ENCODE measurements around the gene DZIP1L.
A peak's percentile ranks its signal among the peaks of the same experiment; 100 is the strongest.
"Not testable (repeated sequence)": the region's sequence is repeated elsewhere in the genome, so short reads cannot be mapped to it uniquely, and the experiment has no call there.

DZIP1L gene

GRCh38 chr3:138114988-138115971 is at the start of gene DZIP1L:
TSS of gene DZIP1L (minus strand) at chr3:138115608. CDS start at chr3:138103971, 11,637 bp downstream.
- peak; percentile 77 to 79 for DNase-seq

- DNase-seq: no peak
These were observed 49.7 kb upstream of the DZIP1L start for GRCh38 chr3:138165061-138165460.

GRCh38 chr3:138157743-138158142 is 42.3 kb upstream of the DZIP1L start:
- no peak for DNase-seq

- DNase-seq: no peak
These were observed 39.1 kb upstream of the DZIP1L start for GRCh38 chr3:138154534-138154933.

- DNase-seq: peak; percentile 65 to 88
These were observed 33.1 kb upstream of the DZIP1L start for GRCh38 chr3:138148503-138148902.

GRCh38 chr3:138142181-138142580 is 26.8 kb upstream of the DZIP1L start:
- not testable (repeated sequence) for DNase-seq

- DNase-seq: no peak
These were observed 25.5 kb upstream of the DZIP1L start for GRCh38 chr3:138140940-138141339.

- DNase-seq: no peak
These were observed 24.3 kb upstream of the DZIP1L start for GRCh38 chr3:138139691-138140090.

GRCh38 chr3:138137861-138138260 is 22.5 kb upstream of the DZIP1L start:
- DNase-seq: no peak

GRCh38 chr3:138136201-138136600 is 20.8 kb upstream of the DZIP1L start:
- DNase-seq: no peak

- DNase-seq: no peak
These were observed 20.4 kb upstream of the DZIP1L start for GRCh38 chr3:138135833-138136194.

GRCh38 chr3:138135146-138135832 is 19.9 kb upstream of the DZIP1L start:
- no peak for DNase-seq

GRCh38 chr3:138132239-138132638 is 16.8 kb upstream of the DZIP1L start, which contains the start of gene A4GNT:
TSS of gene A4GNT (minus strand) at chr3:138132390. CDS start at chr3:138131256, 1,134 bp downstream.
- no peak for DNase-seq

- no peak for DNase-seq
These were observed 12.4 kb upstream of the DZIP1L start for GRCh38 chr3:138127636-138128365.

- DNase-seq: no peak
These were observed 10.3 kb upstream of the DZIP1L start for GRCh38 chr3:138125548-138126221.

- DNase-seq: peak in 1 of 2 experiments; percentile 37
These were observed 9.4 kb upstream of the DZIP1L start for GRCh38 chr3:138124706-138125355.

GRCh38 chr3:138124188-138124587 is 8.8 kb upstream of the DZIP1L start:
- DNase-seq: no peak

- peak in 1 of 2 experiments; percentile 26 for DNase-seq
These were observed 4.0 kb upstream of the DZIP1L start for GRCh38 chr3:138119423-138119766.

- DNase-seq: peak; percentile 59 to 78
These were observed 3.4 kb upstream of the DZIP1L start for GRCh38 chr3:138118612-138119422.

- DNase-seq: peak in 1 of 2 experiments; percentile 20
These were observed 933 bp downstream of the DZIP1L start for GRCh38 chr3:138114431-138114918.

GRCh38 chr3:138113326-138113725 is 2.1 kb downstream of the DZIP1L start:
- peak in 1 of 2 experiments; percentile 18 for DNase-seq

Measured in NCI-H524 (cell line).